ENCODE data around the gene GOLGA6L2. TPM values are rescaled to one million over a fixed set of nuclear protein-coding genes. Genes with fewer than 3 reads are reported as not detected.

GOLGA6L2 gene, protein sequence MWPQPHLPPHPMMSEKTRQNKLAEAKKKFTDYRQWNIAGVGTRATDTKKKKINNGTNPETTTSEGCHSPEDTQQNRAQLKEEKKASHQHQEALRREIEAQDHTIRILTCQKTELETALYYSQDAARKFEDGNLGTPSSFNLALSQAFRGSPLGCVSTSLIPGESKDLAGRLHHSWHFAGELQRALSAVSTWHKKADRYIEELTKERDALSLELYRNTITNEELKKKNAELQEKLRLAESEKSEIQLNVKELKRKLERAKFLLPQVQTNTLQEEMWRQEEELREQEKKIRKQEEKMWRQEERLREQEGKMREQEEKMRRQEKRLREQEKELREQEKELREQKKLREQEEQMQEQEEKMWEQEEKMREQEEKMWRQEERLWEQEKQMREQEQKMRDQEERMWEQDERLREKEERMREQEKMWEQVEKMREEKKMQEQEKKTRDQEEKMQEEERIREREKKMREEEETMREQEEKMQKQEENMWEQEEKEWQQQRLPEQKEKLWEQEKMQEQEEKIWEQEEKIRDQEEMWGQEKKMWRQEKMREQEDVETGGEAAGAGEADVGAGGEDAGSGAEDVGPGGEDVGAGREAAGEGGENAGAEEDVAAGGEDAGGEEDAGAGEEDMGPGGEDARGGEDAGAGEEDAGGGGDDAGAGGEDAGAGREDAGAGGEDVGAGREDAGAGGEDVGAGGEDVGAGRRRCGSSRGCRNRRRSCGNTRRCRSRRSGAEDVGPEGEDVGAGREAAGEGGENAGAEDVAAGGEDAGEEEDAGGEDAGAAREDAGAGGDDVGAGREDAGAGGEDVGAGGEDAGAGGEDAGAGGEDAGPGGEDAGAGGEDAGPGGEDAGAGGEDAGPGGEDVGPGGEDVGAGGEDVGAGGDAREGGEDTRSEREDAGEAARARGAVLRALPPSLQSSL
- total RNA-seq (2021) = not detected in 2 replicates
- long read RNA-seq = 0 reads

DNA sequence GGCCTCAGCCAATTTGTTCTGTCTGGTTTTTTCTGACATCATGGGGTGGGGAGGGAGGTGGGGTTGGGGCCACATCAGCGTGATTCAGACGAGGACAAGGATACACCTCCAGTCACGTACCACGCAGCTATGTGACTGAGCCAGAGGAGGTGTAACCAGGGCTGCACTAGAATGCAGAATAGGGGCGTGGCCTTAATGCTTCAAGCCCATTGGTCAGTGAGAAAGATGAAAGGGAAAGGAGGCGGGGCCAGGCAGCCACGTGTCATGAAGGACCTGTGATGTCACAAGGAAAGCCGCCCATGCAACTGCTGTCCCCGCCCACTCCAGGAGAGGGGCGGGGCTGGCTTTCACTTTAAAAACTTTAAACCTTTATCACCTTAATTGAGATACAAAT is at the start of gene GOLGA6L2:
Gene GOLGA6L2 (minus strand): TSS at position 137 of the 394 bp plus-strand sequence. CDS start 62 bp downstream, at position 75.
- H3K4me2 ChIP-seq (ENCODE audit: insufficient read depth, insufficient read length, low read length) = no peak within 1 kb of the TSS

More for the DNA sequence above, at the start of gene GOLGA6L2:
- H3K27ac ChIP-seq (ENCODE audit: insufficient read length, low read depth, low read length) = no peak within 1 kb of the TSS
- no peak within 1 kb of the TSS for H3K18ac ChIP-seq (ENCODE audit: insufficient read length, low read depth, low read length)
- no peaks in the 10 kb centered on the region for H3K27me3 ChIP-seq (ENCODE audit: insufficient read depth, low read length)
- H4K5ac ChIP-seq (ENCODE audit: insufficient read length, low read depth, low read length) = no peak within 1 kb of the TSS
- no peak within 1 kb of the TSS for H3K23ac ChIP-seq (ENCODE audit: insufficient read length, low read depth, low read length)
- H2AK5ac ChIP-seq (ENCODE audit: insufficient read length, low read length) = no peak within 1 kb of the TSS
- no peaks in the 10 kb centered on the region for H3K79me2 ChIP-seq (ENCODE audit: insufficient read depth, low read length)
- no peak within 1 kb of the TSS for H2AFZ ChIP-seq (ENCODE audit: low read length)
- H2BK15ac ChIP-seq (ENCODE audit: low read depth, low read length) = no peak within 1 kb of the TSS
- Mint-ChIP-seq H3K27ac (no peak within 1 kb of the TSS), H3K9me3 (peaks cover 51 to 59% of the 10 kb centered on the region in 2 experiments), H3K27me3 (ENCODE audit: low read depth) (peaks cover 4% of the 10 kb centered on the region), H3K4me3 (no peak within 1 kb of the TSS), H3K36me3 (ENCODE audit: insufficient read depth in 1 of 3, low read depth in 3 of 3) (peaks cover 4 to 5% (median 4%) of the 10 kb centered on the region in 3 experiments; a peak in 5 of 7 replicates), H3K4me1 (0 out of 4 replicates have a peak, but pooled peaks cover 0 to 4% of the 10 kb centered on the region in 2 experiments)
- H2BK120ac ChIP-seq (ENCODE audit: low read depth, low read length, poor library complexity, severe bottlenecking) = no peak within 1 kb of the TSS
- H3K79me1 ChIP-seq (ENCODE audit: insufficient read depth, low read depth, low read length, poor library complexity, severe bottlenecking) = no peaks in the 10 kb centered on the region
- DNase-seq = no peak
- no peak within 1 kb of the TSS for H3K9ac ChIP-seq (ENCODE audit: extremely low read depth, insufficient read length, low read length)
- H3K14ac ChIP-seq (ENCODE audit: insufficient read depth, low read length) = no peak within 1 kb of the TSS
- H3K56ac ChIP-seq (ENCODE audit: insufficient read length, low read depth, low read length) = no peak within 1 kb of the TSS
- H3K4ac ChIP-seq (ENCODE audit: low read depth, low read length) = no peak within 1 kb of the TSS
- H3K4me1 ChIP-seq (ENCODE audit: insufficient read depth, low read length) = no peaks in the 10 kb centered on the region
- H3K9me3 ChIP-seq (ENCODE audit: control insufficient read depth, low read depth, low read length) = peaks cover 15% of the 10 kb centered on the region
- H3K23me2 ChIP-seq (ENCODE audit: insufficient read length, low read depth, low read length, poor library complexity, severe bottlenecking) = no peaks in the 10 kb centered on the region
- no peak within 1 kb of the TSS for H2BK12ac ChIP-seq (ENCODE audit: insufficient read length, low read depth, low read length)
- no peak within 1 kb of the TSS for H4K91ac ChIP-seq (ENCODE audit: insufficient read length, low read depth, low read length)
- no CpG with 5 or more reads among the region's 10 CpGs for WGBS (ENCODE audit: extremely low coverage, insufficient read length, low lambda C conversion rate)
- no peak within 1 kb of the TSS for H2BK20ac ChIP-seq (ENCODE audit: low read depth, low read length, poor library complexity, severe bottlenecking)
- TF ChIP-seq, protein P1, sequence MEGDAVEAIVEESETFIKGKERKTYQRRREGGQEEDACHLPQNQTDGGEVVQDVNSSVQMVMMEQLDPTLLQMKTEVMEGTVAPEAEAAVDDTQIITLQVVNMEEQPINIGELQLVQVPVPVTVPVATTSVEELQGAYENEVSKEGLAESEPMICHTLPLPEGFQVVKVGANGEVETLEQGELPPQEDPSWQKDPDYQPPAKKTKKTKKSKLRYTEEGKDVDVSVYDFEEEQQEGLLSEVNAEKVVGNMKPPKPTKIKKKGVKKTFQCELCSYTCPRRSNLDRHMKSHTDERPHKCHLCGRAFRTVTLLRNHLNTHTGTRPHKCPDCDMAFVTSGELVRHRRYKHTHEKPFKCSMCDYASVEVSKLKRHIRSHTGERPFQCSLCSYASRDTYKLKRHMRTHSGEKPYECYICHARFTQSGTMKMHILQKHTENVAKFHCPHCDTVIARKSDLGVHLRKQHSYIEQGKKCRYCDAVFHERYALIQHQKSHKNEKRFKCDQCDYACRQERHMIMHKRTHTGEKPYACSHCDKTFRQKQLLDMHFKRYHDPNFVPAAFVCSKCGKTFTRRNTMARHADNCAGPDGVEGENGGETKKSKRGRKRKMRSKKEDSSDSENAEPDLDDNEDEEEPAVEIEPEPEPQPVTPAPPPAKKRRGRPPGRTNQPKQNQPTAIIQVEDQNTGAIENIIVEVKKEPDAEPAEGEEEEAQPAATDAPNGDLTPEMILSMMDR (conservative IDR thresholded peaks at IDR 0.05) = no peak
- H2BK5ac ChIP-seq (ENCODE audit: insufficient read length, low read length) = no peak within 1 kb of the TSS
- H4K20me1 ChIP-seq (ENCODE audit: control insufficient read depth, insufficient read depth, insufficient read length) = no peaks in the 10 kb centered on the region
- no peak within 1 kb of the TSS for H4K8ac ChIP-seq (replicated peaks; ENCODE audit: insufficient read length, low read depth, low read length)
- no peak within 1 kb of the TSS for H3T11ph ChIP-seq (ENCODE audit: low read length)

Data from H9 (cell line).